HG02885 (cell line): ENCODE data around the gene TMEM60.
A peak's percentile ranks its signal among the peaks of the same experiment; 100 is the strongest.
"Not testable (repeated sequence)": the region's sequence is repeated elsewhere in the genome, so short reads cannot be mapped to it uniquely, and the experiment has no call there.

Experiments
- ATAC-seq: cut with Tn5 transposase; IDR thresholded peaks from one replicate; pipeline ENCODE4 v1.9.1; 2021; ENCODE audit warnings: mild to moderate bottlenecking; ENCODE audit not compliant: unreplicated experiment, poor library complexity

Gene TMEM60

DNA sequence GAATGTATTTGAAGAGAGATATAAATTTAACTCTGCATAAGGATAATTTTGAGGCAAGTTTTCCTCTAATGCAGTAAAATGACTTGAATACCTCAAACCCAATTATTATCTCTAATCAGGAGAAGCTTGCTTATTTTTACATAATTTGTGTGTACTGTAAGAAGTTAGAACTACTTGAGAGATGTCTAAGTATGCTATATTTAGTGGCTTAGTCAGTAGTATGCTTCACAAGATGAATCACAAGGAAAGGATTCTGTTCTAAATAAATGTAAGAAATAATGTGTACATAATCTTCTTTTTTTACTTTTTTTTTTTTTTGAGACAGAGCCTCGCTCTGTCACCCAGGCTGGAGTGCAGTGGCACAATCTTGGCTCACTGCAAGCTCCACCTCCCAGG lies 14.1 kb upstream of the TMEM60 start:
- ATAC-seq: no peak

DNA sequence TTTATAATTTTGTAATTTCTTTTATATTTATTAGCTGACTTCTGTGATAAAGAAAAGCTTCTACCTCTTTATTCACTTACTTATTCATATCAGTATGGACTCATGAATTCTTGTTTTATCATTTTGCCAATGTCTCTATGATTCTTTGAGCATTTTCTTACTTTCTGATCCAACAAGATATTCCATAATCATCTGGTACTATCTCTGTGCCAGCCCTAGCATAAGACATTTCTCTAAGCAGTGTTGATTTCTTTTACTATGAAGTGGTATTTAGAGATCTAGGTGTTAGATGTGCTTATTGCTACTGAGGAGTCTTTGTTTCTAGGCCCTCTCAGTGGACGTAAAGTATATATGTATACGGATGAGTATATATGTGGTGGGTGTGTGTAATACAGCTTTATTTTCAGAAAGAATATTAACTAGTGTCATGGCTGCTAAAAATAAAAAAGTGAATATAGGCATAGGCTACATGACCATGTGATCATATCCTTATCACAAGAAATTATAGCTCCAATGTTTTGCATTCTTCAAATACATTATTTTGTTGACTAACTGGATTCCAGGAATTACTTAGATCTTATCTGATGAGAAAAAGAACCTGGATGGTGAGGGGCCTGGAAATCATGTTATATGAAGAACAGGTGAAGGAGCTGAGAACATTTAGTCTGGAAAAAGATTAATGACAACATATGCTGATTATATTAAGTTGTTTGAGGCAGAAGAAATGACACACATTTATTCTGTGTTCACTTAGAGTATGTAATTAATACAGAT lies 13.5 kb upstream of the TMEM60 start:
- no peak for ATAC-seq

DNA sequence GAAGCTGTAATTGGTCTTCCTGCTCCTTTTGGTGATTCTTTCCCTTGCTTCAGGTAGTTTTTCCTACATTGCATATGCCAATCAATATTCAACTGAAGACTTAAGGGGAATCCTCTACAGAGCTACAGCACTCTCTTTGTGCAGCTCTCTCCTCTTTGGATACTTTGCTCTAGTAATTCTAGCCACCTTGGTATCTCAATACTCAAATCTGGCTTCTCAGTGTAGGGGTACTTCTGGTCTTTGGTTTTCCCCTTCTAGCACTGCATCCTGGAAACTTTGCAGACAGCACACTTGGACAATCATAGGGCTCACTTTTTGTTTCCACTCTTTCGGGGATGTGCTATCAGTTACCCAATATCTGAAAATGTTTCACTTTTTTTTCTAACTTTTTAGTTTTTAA lies 10.3 kb upstream of the TMEM60 start:
- ATAC-seq: no peak

DNA sequence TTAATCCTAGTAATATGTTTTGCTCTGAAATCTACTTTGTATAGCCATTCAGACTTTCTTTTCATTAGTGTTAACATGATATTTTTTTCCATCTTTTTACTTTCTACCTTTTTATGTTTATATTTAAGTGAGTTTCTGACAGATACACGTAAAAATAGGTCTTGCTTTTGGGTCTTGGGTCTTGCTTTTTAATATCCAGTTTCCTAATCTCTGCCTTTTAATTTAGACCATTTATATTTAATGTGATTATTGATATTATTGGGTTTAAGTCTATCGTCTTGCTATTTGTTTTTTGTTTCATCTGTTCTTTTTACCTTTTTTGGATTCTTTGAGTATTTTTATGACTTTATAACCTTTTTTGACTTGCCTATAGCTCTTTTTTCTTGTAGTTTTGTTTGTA lies 8.2 kb upstream of the TMEM60 start:
- no peak for ATAC-seq

DNA sequence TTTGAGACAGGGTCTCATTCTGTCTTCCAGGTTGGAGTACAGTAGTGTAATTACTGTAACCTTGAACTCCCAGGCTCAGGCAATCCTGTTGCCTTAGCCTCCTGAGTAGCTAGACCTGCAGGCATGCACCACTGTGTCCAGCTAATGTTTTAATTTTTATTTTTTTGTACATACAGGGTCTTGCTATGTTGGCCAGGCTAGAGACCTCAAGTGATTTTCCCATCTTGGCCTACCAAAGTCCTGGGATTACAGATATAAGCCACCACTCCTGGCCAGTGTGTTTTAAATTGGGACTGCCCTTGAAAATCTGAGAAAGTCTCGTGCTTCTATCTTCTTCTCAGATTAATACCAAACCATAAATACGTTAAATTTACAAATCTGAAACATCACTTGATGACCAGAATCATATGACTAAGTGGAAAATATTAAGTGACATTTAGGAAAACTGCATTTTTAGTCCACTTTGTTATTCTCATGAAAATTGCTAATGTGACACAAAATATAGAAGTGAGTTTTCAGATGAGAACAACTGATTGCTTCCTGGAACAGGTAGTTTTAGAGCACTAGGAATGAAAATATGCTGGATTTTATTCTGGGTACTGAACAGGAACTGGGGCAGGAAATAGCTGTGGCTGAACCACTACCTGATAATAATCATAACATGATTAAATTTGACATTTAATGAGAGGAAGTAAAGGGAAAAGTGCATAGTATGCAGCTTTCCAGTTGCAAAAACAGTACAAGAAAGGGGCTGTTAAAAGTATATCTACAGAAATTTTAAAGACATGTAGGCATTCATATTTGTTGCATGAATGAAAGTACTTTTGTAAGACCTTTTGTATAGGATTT lies 4.5 kb upstream of the TMEM60 start:
- ATAC-seq: no peak

DNA sequence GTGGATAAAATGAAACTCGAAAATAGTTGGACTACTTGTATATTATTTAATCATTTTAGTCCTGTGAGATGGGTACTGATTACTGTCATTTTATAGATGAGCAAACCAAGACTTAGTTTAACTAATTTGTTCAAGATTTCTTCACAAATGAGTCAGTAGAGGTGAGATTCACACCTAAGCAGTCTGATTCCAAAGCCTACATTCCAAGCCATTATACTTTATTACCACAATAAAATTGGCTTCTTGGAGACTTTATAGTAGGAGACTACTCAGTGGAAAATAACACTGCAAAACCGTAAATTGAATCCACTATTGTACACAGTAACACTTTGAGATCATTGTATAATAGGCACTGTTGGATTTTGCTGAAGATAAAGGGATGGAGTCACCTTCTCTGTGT lies 2.5 kb upstream of the TMEM60 start:
- ATAC-seq: no peak

DNA sequence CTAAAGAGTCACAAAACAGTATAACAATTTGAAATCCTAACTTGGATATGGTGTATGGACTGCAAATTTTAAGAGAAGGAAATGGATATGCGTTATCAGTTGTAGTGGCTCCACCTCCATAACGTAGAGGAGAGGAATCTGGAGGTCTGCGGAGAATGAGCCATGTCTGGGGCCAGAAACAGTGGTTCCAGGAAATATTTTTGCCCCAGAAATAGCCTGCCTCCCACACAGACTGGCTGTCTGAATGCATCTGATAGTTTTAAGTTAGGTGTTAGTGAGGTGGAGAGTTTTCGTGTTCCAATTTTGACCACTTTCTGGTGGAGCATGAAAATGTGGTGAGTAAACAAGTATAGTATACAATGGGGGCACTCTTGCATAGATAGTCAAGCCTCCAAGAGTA lies 1.9 kb upstream of the TMEM60 start:
- ATAC-seq: peak; percentile 23

DNA sequence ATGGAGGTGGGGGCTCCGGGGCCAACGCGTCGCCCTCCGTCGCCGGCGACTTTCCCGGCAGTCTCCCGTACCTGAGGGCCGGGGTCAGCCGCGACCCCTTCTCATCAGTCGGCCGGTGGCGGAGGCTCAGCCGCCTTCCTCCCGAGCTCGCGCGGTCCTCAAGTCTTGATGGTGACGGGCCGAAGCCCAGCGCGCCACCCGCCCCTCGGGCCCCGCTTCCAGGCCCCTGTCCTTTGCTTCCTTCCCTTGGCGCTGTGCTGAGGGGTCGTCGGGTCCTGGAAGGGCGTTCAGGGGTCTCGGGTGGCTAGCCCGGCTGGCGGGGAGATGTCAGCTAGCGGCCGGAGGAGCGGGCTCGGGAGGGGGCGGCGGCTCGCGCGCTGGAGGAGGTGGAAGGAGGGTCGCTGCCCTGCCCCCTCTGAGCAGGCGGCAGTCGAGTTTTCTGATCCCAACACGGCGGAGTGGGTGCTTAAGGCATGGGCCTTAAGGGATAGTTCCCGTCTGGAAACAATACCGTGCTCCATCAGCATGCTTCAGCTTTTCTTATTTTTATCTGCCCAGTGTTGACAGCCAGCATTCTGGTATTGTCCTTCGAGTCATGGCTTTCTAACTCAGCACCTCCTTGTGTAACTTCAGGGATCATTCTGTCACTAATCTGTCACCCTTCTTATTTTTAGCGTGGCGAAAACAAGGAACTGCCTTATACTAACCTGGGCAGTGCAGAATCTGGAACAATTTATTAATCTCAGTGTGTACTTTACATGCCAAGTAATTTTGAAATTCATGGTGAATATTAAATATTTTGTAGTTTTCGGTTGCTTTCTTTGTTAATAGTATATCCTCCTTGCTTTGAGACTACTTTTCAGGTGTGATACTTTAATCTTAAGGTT lies 1.1 kb upstream of the TMEM60 start:
- no peak for ATAC-seq

DNA sequence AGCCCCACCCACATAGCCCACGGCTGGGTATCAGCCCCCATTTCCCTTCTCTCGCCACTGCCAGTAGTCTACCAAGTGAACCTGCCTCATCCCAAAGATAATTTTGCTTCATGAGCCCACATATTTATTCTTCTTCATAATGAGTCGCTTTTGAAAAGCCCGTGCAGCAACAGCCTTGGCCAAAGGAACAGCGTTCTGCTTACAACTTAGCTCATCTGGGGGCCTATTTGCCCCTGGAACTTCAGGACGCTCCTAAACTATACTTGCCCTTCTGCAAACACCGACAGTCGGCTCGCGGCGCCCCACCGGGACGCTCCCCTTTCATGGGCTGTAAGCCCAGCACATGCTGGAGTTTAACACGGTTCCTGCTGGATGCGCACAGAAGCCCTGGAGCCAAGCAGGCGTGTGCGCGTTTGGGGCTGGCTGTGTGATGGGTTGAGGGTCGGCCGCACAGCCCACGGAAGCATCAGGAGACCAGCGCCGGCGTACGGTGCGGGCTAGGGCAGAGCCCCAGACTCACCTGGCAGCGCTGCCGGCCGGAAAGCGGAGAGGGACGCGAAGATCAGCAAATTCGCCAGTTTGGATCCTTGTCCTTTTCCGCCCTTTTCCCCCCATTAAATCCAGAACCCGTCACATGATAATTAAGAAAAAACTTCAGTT lies 370 bp downstream of the TMEM60 start:
- ATAC-seq: peak; percentile 30

DNA sequence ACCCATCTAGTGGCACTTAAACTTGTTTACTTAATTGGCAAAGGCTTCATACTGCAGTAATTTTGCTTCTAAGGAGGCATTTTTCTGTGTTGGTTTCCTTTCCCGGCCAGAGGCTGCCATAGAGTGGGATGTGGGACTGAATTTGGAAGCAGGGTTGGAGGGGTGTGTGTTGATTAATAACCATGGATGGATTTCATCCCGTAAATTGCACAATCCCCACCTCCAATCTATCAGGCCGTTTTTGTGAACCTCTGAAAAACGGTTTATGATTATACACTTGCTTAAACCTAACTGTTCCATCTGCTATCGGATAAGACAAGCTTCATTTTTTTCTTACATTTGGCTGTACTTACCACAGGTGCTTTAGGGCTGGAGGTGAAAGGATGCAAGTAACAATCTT lies 1.3 kb downstream of the TMEM60 start:
- no peak for ATAC-seq

DNA sequence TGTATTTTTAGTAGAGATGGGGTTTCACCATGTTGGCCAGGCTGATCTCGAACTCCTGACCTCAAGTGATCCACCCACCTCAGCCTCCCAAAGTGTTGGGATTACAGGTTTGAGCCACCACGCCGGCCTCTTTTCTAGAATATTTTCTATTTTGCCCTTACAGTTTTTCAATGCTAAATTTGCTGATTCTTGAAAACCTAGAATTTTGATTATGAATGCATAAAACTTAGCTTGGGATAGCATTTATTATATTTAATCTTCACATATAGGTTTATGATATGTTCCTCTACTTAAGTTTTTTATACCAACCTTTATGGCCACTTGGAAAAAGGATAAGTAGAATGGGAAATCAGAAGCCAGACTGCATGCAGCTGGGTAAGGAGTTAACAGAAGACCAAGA lies 2.1 kb downstream of the TMEM60 start:
- no peak for ATAC-seq

DNA sequence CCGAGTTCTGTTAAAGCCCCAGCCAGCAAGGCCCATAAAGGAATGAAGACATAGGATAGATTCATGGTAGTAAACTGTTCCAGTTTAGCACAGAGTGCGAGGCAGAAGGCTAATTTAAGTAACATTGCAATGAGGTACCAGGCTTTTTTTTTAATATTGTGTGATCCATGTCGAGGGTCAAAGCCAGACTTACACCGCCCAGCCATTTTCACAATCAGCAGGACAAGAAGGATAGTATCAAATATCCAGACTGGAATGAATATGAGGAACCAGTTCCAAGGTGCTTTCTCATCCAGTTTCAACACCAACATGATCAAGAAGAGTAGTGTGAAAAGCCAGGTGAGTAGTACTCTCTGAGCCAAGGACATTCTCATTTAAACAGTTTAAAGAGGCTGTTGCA lies 4.2 kb downstream of the TMEM60 start:
- ATAC-seq: no peak

DNA sequence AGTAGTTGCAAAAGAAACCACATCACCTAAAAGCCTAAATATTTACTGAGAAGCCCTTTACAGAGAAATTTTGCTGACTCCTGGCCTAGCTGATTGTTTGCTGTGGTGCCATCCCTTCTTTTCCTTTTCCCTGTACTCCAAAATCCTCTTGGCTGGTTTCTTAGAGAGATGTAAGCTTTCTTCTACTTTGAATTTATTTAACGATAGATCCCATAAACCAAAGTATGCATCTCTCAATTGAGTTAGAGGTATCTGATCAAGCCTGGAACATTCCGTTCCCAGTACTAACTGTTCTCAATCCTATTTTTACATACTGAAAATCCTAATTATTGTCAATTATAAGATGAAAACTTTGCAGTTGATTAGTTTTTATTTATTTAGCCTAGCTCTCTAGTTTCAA lies 6.3 kb downstream of the TMEM60 start:
- no peak for ATAC-seq

DNA sequence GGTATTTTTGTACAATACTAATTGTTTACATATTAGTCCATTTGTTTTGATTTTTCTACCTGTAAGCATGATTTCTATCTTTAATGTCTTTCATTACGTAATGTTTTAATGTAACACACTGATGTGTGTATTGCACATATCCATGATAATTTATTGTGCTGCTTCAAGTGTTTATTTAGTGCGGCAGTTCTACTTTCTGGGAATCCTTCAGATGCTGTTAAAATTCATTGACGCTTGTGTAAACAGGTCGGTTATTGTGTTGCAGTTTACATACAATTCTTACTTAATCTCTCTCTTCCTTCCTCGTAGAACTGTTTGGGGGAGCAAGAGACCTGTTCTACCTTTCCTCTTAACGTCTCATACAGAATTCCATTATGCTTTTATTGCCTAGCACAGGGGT lies 6.9 kb downstream of the TMEM60 start:
- no peak for ATAC-seq

DNA sequence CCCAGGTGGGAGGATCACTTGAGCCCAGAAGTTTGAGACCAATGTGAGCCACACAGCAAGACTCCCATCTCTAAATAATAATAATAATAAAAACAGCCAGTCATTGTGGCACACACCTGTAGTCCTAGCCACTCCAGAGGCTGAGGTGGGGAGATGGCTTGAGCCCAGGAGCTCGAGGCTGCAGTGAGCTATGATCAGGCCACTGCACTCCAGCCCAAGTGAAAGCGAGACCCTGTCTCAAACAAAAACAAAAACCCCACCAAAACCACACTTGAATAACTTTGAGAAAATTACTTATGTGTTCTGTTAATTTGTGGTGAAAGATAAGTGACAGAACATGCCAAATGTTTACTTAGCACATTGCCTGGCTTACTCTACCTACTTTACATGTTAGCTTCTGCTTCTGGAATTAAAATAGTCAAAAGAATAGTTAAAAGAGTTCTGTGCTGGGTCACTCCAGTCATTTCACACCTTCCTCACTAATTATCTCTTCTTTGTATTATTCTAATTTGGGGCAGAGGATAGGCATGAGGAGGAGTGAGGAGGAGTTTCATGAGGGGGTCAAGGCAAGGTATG lies 9.8 kb downstream of the TMEM60 start:
- peak; percentile 50 for ATAC-seq

DNA sequence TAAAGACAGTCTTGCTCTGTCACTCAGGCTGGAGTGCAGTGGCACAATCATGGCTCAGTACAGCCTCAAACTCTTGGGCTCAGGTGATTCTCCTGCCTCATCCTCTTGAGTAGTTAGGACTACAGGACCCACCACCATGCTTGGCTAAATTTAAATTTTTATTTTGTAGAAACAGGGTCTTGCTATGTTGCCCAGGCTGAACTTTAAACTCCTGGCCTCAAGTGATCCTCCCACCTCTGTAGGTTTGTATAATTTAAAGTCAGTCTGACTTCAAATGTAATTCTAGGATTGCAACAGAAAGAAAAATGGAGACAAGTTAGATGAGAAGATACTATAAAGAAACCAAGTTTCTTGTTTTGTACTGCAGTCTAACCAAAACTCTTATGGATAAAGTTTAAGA lies 11.5 kb downstream of the TMEM60 start:
- no peak for ATAC-seq

DNA sequence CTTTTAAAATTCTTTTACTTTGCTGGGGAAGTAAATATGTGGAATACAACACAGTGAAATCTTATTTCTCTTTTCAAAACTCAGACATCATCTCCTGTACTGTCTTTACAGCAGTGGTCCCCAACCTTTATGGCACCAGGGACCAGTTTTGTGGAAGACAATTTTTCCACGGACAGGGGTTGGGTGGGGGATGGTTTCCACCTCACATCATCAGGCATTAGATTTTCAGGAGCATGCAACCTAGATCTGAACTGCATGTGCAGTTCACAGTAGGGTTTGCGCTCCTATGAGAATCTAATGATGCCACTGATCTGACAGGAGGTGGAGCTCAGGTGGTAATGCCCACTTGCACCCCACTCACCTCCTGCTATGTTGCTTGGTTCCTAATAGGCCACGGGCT lies 12.2 kb downstream of the TMEM60 start:
- ATAC-seq: no peak

DNA sequence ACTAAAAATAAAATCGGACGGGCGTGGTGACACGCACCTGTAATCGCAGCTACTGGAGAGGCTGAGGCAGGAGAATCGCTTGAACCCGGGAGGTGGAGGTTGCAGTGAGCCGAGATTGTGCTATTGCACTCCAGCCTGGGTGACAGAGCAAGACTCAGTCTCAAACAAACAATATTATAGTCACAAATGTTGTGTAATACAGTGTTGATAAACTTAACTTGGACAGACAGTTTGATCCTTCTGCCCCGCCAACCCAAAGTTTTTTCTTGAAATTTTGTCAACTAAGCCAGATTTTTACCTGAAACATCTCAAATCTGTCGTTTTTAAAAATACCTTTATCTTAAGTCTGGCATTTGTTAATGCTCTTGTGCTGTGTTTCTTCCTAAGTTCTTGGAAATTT lies 13.8 kb downstream of the TMEM60 start:
- not testable (repeated sequence) for ATAC-seq

DNA sequence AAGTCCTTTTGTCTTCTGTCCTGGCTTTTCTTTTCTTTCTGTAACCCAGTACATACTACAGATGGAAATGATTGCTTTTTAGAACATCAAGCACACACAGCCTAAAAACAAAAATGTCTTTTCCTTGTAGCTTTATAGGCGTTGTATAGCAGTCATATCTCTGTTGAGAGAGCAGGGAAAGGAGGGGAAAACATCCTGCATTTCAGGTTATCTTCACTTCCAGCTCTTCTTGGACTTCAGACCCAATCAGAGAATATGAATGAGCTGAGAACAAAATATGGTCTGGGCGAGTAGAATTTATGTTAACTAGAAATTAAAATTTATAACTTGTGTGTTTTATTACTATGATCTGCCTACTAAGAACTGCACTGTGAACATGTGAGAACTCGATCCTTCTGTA lies 14.7 kb downstream of the TMEM60 start:
- no peak for ATAC-seq

DNA sequence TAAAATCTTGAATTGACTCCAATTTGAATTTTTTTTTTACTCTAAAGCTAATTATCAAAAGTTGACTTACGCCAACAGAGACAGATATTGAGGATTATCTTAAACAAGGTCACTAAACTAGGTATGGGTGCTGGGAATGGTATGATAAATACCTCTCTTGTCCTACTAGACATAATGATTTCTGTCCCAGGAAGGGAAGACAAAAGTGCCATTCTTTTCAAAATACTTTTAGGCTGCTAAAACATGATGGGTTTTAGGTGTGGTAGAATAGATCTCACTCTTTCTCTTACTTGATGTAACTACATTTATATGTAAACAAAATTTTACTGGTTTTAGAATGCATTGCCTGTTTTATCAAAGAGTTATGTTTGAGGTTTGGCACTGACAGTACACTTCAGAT lies 15.1 kb downstream of the TMEM60 start:
- no peak for ATAC-seq
